ENCODE data around the gene CAPN5.

Gene CAPN5

DNA sequence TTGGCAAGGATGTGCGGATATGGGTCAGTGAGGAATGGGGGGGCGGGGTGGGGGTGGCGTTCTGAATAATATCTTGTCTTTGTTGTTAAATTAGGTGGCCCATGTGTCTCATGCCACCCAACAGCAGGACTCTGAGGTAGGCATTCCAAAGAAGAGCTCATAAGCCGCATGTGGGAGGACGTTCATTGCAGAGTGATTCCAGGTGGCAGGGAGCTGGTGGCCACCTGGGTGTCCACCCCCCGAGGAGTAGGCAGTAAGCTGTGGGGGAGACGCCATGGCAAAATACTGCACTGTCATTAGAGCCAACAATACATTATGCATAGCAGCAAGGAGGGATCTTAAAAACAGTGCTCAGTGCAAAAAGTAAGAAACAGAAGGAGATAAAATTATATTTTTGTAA, 14.3 kb upstream of the CAPN5 start:
- Histone ChIP-seq H3K36me3 (ENCODE audit: control insufficient read depth, insufficient read depth, low read length) (no peaks in the 10 kb centered on the region), H3K27me3 (replicated peaks; ENCODE audit: control insufficient read depth, insufficient read depth, low read length) (no peaks in the 10 kb centered on the region), H3K4me3 (replicated peaks; ENCODE audit: low read depth, low read length) (no peak overlapping the region)
- TF ChIP-seq, protein P1, sequence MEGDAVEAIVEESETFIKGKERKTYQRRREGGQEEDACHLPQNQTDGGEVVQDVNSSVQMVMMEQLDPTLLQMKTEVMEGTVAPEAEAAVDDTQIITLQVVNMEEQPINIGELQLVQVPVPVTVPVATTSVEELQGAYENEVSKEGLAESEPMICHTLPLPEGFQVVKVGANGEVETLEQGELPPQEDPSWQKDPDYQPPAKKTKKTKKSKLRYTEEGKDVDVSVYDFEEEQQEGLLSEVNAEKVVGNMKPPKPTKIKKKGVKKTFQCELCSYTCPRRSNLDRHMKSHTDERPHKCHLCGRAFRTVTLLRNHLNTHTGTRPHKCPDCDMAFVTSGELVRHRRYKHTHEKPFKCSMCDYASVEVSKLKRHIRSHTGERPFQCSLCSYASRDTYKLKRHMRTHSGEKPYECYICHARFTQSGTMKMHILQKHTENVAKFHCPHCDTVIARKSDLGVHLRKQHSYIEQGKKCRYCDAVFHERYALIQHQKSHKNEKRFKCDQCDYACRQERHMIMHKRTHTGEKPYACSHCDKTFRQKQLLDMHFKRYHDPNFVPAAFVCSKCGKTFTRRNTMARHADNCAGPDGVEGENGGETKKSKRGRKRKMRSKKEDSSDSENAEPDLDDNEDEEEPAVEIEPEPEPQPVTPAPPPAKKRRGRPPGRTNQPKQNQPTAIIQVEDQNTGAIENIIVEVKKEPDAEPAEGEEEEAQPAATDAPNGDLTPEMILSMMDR (IDR thresholded peaks at IDR 0.05; ENCODE audit: insufficient read depth, low read length, poor library complexity, severe bottlenecking): no peak
- DNase-seq (ENCODE audit: extremely low read depth, insufficient read length): no peak

DNA sequence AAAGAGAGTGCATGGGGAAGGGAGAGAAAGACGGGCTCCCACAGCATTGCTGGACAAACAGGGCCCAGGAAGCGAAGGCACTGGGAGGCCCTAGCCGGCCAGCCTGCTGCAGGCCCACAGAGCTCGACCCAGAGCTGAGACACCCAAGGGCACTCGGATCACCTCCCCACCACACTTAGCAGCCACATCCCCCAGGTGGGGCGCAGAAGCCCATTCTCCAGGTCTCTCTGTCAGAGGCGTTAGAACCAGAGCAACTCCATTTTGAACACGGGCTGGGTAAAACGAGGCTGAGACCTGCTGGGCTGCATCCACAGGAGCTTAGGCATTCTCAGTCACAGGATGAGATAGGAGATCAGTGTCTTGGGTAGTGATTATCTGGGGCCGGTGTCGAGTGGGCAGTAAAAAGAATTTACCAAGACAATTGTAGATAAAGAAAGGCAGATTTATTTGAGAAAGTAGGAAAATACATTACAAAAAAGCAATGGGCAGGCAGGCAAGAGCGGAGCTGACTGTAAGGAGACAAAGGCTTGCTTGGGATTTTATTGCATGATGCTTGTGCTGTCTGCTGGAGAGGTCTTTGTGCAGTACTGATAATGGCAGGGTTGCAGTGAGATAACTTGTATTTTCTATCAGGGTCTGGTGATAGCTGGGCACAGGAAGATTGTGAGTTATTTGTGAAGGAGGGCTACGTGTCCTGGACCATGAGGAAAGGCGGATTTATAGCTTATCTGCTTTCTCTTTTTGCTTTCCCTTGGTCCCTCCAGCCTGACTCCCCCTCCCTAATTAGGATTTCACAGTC, 13.4 kb upstream of the CAPN5 start:
- no peaks in the 10 kb centered on the region for H3K36me3 ChIP-seq (ENCODE audit: control insufficient read depth, insufficient read depth, low read length)
- H3K4me3 ChIP-seq (replicated peaks; ENCODE audit: low read depth, low read length): no peak overlapping the region
- TF ChIP-seq, protein P1 (IDR thresholded peaks at IDR 0.05; ENCODE audit: insufficient read depth, low read length, poor library complexity, severe bottlenecking): no peak
- DNase-seq (ENCODE audit: extremely low read depth, insufficient read length): no peak
- H3K27me3 ChIP-seq (replicated peaks; ENCODE audit: control insufficient read depth, insufficient read depth, low read length): no peaks in the 10 kb centered on the region

DNA sequence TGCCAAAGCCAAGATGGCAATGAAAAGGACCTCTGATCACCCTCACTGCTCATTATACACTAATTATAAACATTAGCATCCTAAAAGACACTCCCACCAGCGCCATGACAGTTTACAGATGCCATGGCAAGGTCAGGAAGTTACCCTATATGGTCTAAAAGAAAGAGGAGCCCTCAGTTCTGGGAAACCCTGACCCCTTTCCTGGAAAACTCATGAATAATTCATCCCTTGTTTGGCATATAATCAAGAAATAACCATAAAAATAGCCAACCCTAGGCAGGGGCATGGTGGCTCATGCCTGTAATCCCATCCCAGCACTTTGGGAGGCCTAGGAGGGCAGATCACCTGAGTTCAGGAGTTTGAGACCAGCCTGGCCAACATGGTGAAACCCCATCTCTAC, 12.7 kb upstream of the CAPN5 start:
- DNase-seq (ENCODE audit: extremely low read depth, insufficient read length): no peak
- Histone ChIP-seq H3K4me3 (replicated peaks; ENCODE audit: low read depth, low read length) (no peak overlapping the region), H3K36me3 (ENCODE audit: control insufficient read depth, insufficient read depth, low read length) (no peaks in the 10 kb centered on the region), H3K27me3 (replicated peaks; ENCODE audit: control insufficient read depth, insufficient read depth, low read length) (no peaks in the 10 kb centered on the region)
- TF ChIP-seq, protein P1 (IDR thresholded peaks at IDR 0.05; ENCODE audit: insufficient read depth, low read length, poor library complexity, severe bottlenecking): no peak

DNA sequence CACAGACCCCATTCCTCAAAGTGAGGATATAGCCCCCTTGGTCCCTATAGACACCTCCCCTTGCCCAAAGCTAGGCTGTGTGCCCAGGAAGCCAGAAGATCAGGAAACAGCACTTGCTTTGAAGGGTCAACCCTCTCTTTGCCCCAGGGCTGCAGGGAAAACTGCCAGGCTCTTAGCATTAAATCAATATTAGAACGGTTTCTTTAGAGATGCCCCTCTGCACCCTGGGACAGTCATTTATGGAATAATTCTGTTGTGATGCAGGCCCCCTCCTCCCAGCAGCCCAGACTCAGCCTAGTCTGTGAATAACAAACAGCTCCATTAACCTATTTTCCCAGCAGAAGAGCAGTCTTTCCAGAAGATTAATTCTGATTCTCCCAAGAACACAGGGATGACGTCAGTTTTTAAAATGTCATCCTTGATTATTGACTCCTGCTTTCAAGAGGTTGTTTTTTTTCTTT, 11.6 kb upstream of the CAPN5 start:
- Histone ChIP-seq H3K27me3 (replicated peaks; ENCODE audit: control insufficient read depth, insufficient read depth, low read length) (no peaks in the 10 kb centered on the region), H3K4me3 (replicated peaks; ENCODE audit: low read depth, low read length) (no peak overlapping the region), H3K36me3 (ENCODE audit: control insufficient read depth, insufficient read depth, low read length) (no peaks in the 10 kb centered on the region)
- no peak for DNase-seq (ENCODE audit: extremely low read depth, insufficient read length)
- TF ChIP-seq, protein P1 (IDR thresholded peaks at IDR 0.05; ENCODE audit: insufficient read depth, low read length, poor library complexity, severe bottlenecking): no peak

DNA sequence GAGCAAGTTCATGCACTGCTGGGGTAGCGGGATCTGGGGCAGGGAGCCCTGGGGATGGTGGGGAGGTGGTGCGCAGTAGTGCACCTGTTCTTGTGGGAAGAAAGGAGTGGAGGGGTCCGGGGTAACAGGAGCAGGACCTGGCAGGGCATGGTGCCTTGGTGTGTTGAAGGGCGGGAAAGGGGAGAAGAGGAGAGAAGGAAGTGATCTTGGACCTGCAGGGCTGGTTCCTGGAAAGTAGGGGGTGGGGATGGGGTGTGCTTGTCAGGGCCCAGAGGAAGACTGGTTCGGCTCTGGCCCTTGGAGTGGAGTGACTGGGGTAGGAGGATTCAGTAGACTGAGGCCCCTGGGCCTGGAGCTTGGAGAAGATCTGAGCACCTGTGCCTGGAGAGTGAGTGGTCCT, 10.9 kb upstream of the CAPN5 start:
- Histone ChIP-seq H3K27me3 (replicated peaks; ENCODE audit: control insufficient read depth, insufficient read depth, low read length) (no peaks in the 10 kb centered on the region), H3K36me3 (ENCODE audit: control insufficient read depth, insufficient read depth, low read length) (no peaks in the 10 kb centered on the region), H3K4me3 (replicated peaks; ENCODE audit: low read depth, low read length) (no peak overlapping the region)
- no peak for DNase-seq (ENCODE audit: extremely low read depth, insufficient read length)
- TF ChIP-seq, protein P1 (IDR thresholded peaks at IDR 0.05; ENCODE audit: insufficient read depth, low read length, poor library complexity, severe bottlenecking): no peak

Data from GM06990 (cell line).